SJSA1 (cell line): ENCODE results near the gene INPP5A. TPM values are rescaled to one million over a fixed set of nuclear protein-coding genes. Genes with fewer than 3 reads are reported as not detected.

Experiments used
- DNase-seq, 2 experiments: peaks; one replicate each; pipeline ENCODE4 v3.0.0-alpha.2; 2015 to 2020; ENCODE audit warnings: low spot score in 2 of 2, low read depth in 1 of 2
- H3K27ac ChIP-seq: fragments of 250-450 bp; sonication (Bioruptor Pico); 2 replicates; pipeline ENCODE4 v1.5.1; 2020; ENCODE audit warnings: mild to moderate bottlenecking, moderate library complexity
- H3K27me3 ChIP-seq: fragments of 250-450 bp; sonication (Bioruptor Pico); replicated peaks from 2 replicates; pipeline ENCODE4 v1.5.1; 2020; ENCODE audit warnings: mild to moderate bottlenecking, moderate library complexity
- H3K36me3 ChIP-seq: fragments of 250-450 bp; sonication (Bioruptor Pico); 2 replicates; pipeline ENCODE4 v1.5.1; 2020; ENCODE audit warnings: mild to moderate bottlenecking
- H3K4me1 ChIP-seq: fragments of 250-450 bp; sonication (Bioruptor Pico); replicated peaks from 2 replicates; pipeline ENCODE4 v1.6.1; 2021; ENCODE audit warnings: mild to moderate bottlenecking
- H3K4me3 ChIP-seq: fragments of 250-450 bp; sonication (Bioruptor Pico); 2 replicates; pipeline ENCODE4 v1.5.1; 2020; ENCODE audit warnings: mild to moderate bottlenecking
- H3K9me3 ChIP-seq: fragments of 250-450 bp; sonication (Bioruptor Pico); replicated peaks from 2 replicates; pipeline ENCODE4 v1.5.1; 2020; ENCODE audit warnings: mild to moderate bottlenecking
- total RNA-seq: library from RNA; depleted of rRNA; stranded (reverse); fragments of >200 nt; shearing (Covaris generic); gene quantifications from 2 replicates; pipeline ENCODE4 v1.2.3, GENCODE V29; 2014

The INPP5A gene
- total RNA-seq, 1 experiment from 2014 or later = 56.8 TPM

- peaks cover 25% of the 10 kb centered on the region for H3K4me1 ChIP-seq
- H3K27me3 ChIP-seq = no peaks in the 10 kb centered on the region
- no peaks in the 10 kb centered on the region for H3K9me3 ChIP-seq
- no peak overlapping the region for H3K4me3 ChIP-seq
- no peak overlapping the region for H3K27ac ChIP-seq
- no peak for DNase-seq
- peaks cover 36% of the 10 kb centered on the region for H3K36me3 ChIP-seq
Measured at GRCh38 chr10:132774181-132774901, 236.8 kb downstream of the INPP5A start.

- no peaks in the 10 kb centered on the region for H3K9me3 ChIP-seq
- peak in 1 of 2 experiments; percentile 69 for DNase-seq
- H3K27me3 ChIP-seq = no peaks in the 10 kb centered on the region
- H3K36me3 ChIP-seq = peaks cover 39% of the 10 kb centered on the region
- H3K4me1 ChIP-seq = peaks cover 17% of the 10 kb centered on the region
- H3K4me3 ChIP-seq = no peak overlapping the region
- no peak overlapping the region for H3K27ac ChIP-seq
Measured at GRCh38 chr10:132774902-132775863, 237.6 kb downstream of the INPP5A start.

- no peak for DNase-seq
- peaks cover 36% of the 10 kb centered on the region for H3K36me3 ChIP-seq
- H3K4me3 ChIP-seq = no peak overlapping the region
- no peak overlapping the region for H3K27ac ChIP-seq
- H3K9me3 ChIP-seq = no peaks in the 10 kb centered on the region
- H3K4me1 ChIP-seq = peaks cover 9% of the 10 kb centered on the region
- H3K27me3 ChIP-seq = no peaks in the 10 kb centered on the region
Measured at GRCh38 chr10:132776186-132776585, 238.6 kb downstream of the INPP5A start.

- H3K4me1 ChIP-seq = peaks cover 7% of the 10 kb centered on the region; the same call in 1 of the 2 replicates
- H3K9me3 ChIP-seq = no peaks in the 10 kb centered on the region
Measured at GRCh38 chr10:132776821-132777220, 239.2 kb downstream of the INPP5A start.

GRCh38 chr10:132777441-132777840 lies 239.9 kb downstream of the INPP5A start:
- DNase-seq = no peak
- peaks cover 41% of the 10 kb centered on the region for H3K36me3 ChIP-seq
- H3K27ac ChIP-seq = no peak overlapping the region
- peaks cover 7% of the 10 kb centered on the region; the same call in 1 of the 2 replicates for H3K4me1 ChIP-seq
- H3K27me3 ChIP-seq = no peaks in the 10 kb centered on the region
- H3K9me3 ChIP-seq = no peaks in the 10 kb centered on the region
- H3K4me3 ChIP-seq = no peak overlapping the region

More at GRCh38 chr10:132776821-132777220, 239.2 kb downstream of the INPP5A start:
- H3K4me3 ChIP-seq = no peak overlapping the region
- peaks cover 40% of the 10 kb centered on the region for H3K36me3 ChIP-seq
- H3K27ac ChIP-seq = no peak overlapping the region
- no peaks in the 10 kb centered on the region for H3K27me3 ChIP-seq
- DNase-seq = no peak

GRCh38 chr10:132779549-132780294 lies 242.1 kb downstream of the INPP5A start:
- H3K27ac ChIP-seq = no peak overlapping the region
- H3K9me3 ChIP-seq = peaks cover 8% of the 10 kb centered on the region
- DNase-seq = no peak
- H3K4me3 ChIP-seq = no peak overlapping the region
- H3K4me1 ChIP-seq = no peaks in the 10 kb centered on the region
- peaks cover under 1% of the 10 kb centered on the region for H3K27me3 ChIP-seq
- peaks cover 42% of the 10 kb centered on the region for H3K36me3 ChIP-seq

GRCh38 chr10:132780356-132780755 lies 242.8 kb downstream of the INPP5A start:
- peaks cover 7% of the 10 kb centered on the region for H3K27me3 ChIP-seq
- peaks cover 14% of the 10 kb centered on the region for H3K9me3 ChIP-seq
- H3K4me3 ChIP-seq = no peak overlapping the region
- H3K36me3 ChIP-seq = peaks cover 42% of the 10 kb centered on the region
- no peak overlapping the region for H3K27ac ChIP-seq
- H3K4me1 ChIP-seq = no peaks in the 10 kb centered on the region
- no peak for DNase-seq

GRCh38 chr10:132781556-132781955 lies 244.0 kb downstream of the INPP5A start:
- Histone ChIP-seq H3K4me1 (peaks cover 4% of the 10 kb centered on the region), H3K9me3 (peaks cover 21% of the 10 kb centered on the region), H3K4me3 (no peak overlapping the region), H3K36me3 (peaks cover 42% of the 10 kb centered on the region), H3K27ac (no peak overlapping the region), H3K27me3 (peaks cover 15% of the 10 kb centered on the region)
- no peak for DNase-seq

GRCh38 chr10:132783165-132783939 lies 245.8 kb downstream of the INPP5A start:
- H3K9me3 ChIP-seq = peaks cover 26% of the 10 kb centered on the region
- H3K27ac ChIP-seq = no peak overlapping the region
- H3K36me3 ChIP-seq = peaks cover 35% of the 10 kb centered on the region
- DNase-seq = no peak
- no peak overlapping the region for H3K4me3 ChIP-seq
- peaks cover 19% of the 10 kb centered on the region for H3K4me1 ChIP-seq
- H3K27me3 ChIP-seq = peaks cover 32% of the 10 kb centered on the region

- H3K27me3 ChIP-seq = peaks cover 40% of the 10 kb centered on the region
- no peak for DNase-seq
Measured at GRCh38 chr10:132783940-132784865, 246.6 kb downstream of the INPP5A start.

GRCh38 chr10:132784866-132785722 lies 247.5 kb downstream of the INPP5A start:
- Histone ChIP-seq H3K27me3 (peaks cover 49% of the 10 kb centered on the region), H3K4me1 (peaks cover 24% of the 10 kb centered on the region), H3K9me3 (peaks cover 26% of the 10 kb centered on the region), H3K4me3 (no peak overlapping the region), H3K36me3 (peaks cover 21% of the 10 kb centered on the region), H3K27ac (no peak overlapping the region)
- no peak for DNase-seq

More at GRCh38 chr10:132783940-132784865, 246.6 kb downstream of the INPP5A start:
- Histone ChIP-seq H3K4me1 (peaks cover 24% of the 10 kb centered on the region), H3K4me3 (no peak overlapping the region), H3K36me3 (peaks cover 28% of the 10 kb centered on the region), H3K27ac (no peak overlapping the region), H3K9me3 (peaks cover 26% of the 10 kb centered on the region)
